RWPE2 (cell line): ENCODE results near the gene CPSF4.

ENCODE experiments used
- ATAC-seq: fragments of 200-7000 bp; cut with Tn5 transposase; 3 replicates; pipeline ENCODE4 v1.9.1; 2021; ENCODE audit warnings: low read depth
- DNase-seq: peaks from one replicate; pipeline ENCODE4 v3.0.0-alpha.2; 2020; ENCODE audit warnings: low spot score
- H3K27ac ChIP-seq: fragments of 450-650 bp; 2 replicates; pipeline ENCODE4 v1.5.1; 2017; ENCODE audit warnings: mild to moderate bottlenecking; ENCODE audit not compliant: poor library complexity, severe bottlenecking
- H3K27me3 ChIP-seq: fragments of 250-450 bp; sonication (Bioruptor Pico); 2 replicates; pipeline ENCODE4 v1.5.1; 2021; ENCODE audit warnings: mild to moderate bottlenecking, moderate library complexity; ENCODE audit not compliant: insufficient read depth, poor library complexity, severe bottlenecking
- H3K36me3 ChIP-seq: fragments of 250-450 bp; sonication (Bioruptor Pico); 2 replicates; pipeline ENCODE4 v1.5.1; 2020; ENCODE audit warnings: low read depth, mild to moderate bottlenecking, moderate library complexity
- H3K4me1 ChIP-seq: fragments of 250-450 bp; sonication (Bioruptor Pico); 2 replicates; pipeline ENCODE4 v1.5.1; 2021; ENCODE audit warnings: mild to moderate bottlenecking, moderate library complexity; ENCODE audit not compliant: insufficient read depth, poor library complexity, severe bottlenecking
- H3K4me3 ChIP-seq: fragments of 250-450 bp; sonication (Bioruptor Pico); 2 replicates; pipeline ENCODE4 v1.5.1; 2021; ENCODE audit warnings: mild to moderate bottlenecking, moderate library complexity; ENCODE audit not compliant: severe bottlenecking
- H3K9me3 ChIP-seq: fragments of 250-450 bp; sonication (Bioruptor Pico); 2 replicates; pipeline ENCODE4 v1.5.1; 2021; ENCODE audit warnings: mild to moderate bottlenecking, moderate library complexity; ENCODE audit not compliant: severe bottlenecking
- CTCF ChIP-seq: fragments of 450-650 bp; IDR thresholded peaks from one replicate; pipeline ENCODE4 v1.5.1; 2017; ENCODE audit warnings: mild to moderate bottlenecking, moderate library complexity; ENCODE audit not compliant: poor library complexity, severe bottlenecking

Gene CPSF4

DNA sequence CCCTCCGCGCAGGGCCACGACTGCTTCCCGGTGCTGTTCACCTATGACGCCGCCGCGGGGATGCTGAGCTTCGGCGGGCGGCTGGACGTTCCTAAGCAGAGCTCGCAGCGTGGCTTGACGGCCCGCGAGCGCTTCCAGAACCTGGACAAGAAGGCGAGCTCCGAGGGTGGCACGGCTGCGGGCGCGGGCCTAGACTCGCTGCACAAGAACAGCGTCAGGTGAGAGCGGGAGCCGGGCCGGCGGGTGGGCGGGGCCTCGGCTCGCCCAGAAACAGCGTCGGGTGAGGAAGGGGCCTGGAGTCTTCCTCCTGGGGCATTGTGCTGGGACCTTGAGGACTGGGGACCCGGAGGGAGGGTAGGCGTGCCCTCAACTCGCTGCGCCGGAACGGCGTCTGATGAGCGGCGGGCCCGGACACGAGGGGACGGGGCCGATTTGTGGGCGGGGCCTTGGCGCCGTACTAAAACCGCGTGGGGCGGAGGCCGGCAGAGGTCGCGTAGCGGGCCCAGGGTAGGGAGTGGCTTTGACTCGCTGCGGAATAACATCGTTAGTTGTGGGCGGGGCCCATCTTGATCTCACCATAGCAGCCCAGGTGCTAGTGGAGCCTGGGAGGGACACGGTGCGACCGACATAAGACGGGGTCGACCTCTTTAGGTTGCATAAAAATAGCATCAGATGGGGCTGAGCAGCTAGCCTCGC lies 45.9 kb upstream of the CPSF4 start:
- Histone ChIP-seq H3K27ac (peak overlapping the region; percentile 13), H3K4me3 (peak overlapping the region; percentile 28), H3K9me3 (no peaks in the 10 kb centered on the region), H3K4me1 (no peaks in the 10 kb centered on the region), H3K36me3 (peaks cover 84% of the 10 kb centered on the region), H3K27me3 (no peaks in the 10 kb centered on the region)
- DNase-seq (no peak), ATAC-seq (peak; percentile 66)
- no peak for TF ChIP-seq CTCF

GRCh38 chr7:99393355-99394187 lies 45.2 kb upstream of the CPSF4 start:
- H3K27ac ChIP-seq = peak overlapping the region; percentile 13
- no peak; the same call in 2 of the 3 replicates for ATAC-seq
- no peak for DNase-seq
- H3K9me3 ChIP-seq = no peaks in the 10 kb centered on the region
- TF ChIP-seq CTCF = no peak
- H3K36me3 ChIP-seq = peaks cover 84% of the 10 kb centered on the region
- H3K4me3 ChIP-seq = peak overlapping the region; percentile 28
- no peaks in the 10 kb centered on the region for H3K4me1 ChIP-seq
- no peaks in the 10 kb centered on the region for H3K27me3 ChIP-seq

DNA sequence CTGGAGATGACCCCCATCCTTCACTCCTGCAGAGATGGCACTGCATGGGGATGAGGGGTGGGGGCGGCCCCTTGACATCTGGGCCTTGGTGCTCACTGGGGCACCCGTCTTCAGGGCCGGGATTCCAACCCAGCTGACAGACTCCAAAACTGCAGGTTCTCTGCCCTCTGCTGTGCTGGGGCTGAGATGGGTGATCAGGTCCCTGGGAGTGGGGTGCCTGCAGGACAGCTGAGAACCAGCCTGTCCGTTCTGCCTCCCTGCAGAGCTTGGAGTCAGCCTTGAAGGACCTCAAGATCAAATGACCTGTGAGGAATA lies 44.6 kb upstream of the CPSF4 start:
- no peak for ATAC-seq

DNA sequence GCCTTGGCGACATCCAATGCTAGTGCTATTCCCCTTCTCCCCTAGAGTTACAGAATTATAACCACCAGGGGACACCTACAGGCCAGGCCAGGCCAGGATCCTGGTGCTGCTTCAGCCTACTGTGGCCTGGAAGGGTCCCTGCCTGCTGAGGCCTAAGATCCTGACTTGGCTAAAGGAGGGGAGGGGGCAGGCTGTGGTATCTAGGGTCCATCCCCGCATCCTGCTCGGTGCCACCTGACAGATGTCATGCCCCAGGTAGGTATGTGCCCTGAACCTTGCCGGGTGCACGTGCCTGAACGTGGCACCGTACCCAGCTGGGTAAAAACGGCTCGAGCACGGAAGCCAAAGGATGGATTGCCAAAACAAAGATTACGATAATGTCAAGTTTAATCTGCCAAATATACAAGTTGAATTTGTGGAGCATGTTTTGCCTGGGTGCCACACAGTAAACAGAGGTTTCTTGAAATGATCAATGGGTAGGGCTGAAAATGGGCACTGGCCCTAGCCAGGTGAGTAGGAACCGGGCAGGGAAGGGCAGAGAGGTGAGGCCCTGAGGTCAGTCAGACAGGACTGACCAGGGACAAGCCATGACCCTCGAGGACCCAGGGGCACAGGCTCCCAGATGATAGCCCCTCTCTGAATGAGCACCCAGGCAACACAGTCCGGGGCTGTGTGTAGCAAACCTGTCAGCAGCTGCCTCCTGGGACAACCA lies 43.0 kb upstream of the CPSF4 start:
- H3K36me3 ChIP-seq = peaks cover 86% of the 10 kb centered on the region
- H3K9me3 ChIP-seq = no peaks in the 10 kb centered on the region
- no peak for DNase-seq
- no peak overlapping the region for H3K4me3 ChIP-seq
- no peaks in the 10 kb centered on the region for H3K27me3 ChIP-seq
- ATAC-seq = no peak
- TF ChIP-seq CTCF = no peak
- H3K27ac ChIP-seq = no peak overlapping the region
- no peaks in the 10 kb centered on the region for H3K4me1 ChIP-seq

More for the DNA sequence above, 44.6 kb upstream of the CPSF4 start:
- peaks cover 84% of the 10 kb centered on the region for H3K36me3 ChIP-seq
- H3K27me3 ChIP-seq = no peaks in the 10 kb centered on the region
- no peaks in the 10 kb centered on the region for H3K4me1 ChIP-seq
- no peak for DNase-seq
- no peak overlapping the region for H3K27ac ChIP-seq
- TF ChIP-seq CTCF = no peak
- H3K4me3 ChIP-seq = no peak overlapping the region
- H3K9me3 ChIP-seq = no peaks in the 10 kb centered on the region
